HG02938 (cell line): ENCODE data around the gene CLIC3.
"Not testable (repeated sequence)": the region's sequence is repeated elsewhere in the genome, so short reads cannot be mapped to it uniquely, and the experiment has no call there.

Source experiments
- ATAC-seq: cut with Tn5 transposase; IDR thresholded peaks from one replicate; pipeline ENCODE4 v1.9.1; 2021; ENCODE audit warnings: mild to moderate bottlenecking, moderate library complexity; ENCODE audit not compliant: unreplicated experiment

The CLIC3 gene

GRCh38 chr9:137004285-137004684 is 7.9 kb upstream of the CLIC3 start:
- not testable (repeated sequence) for ATAC-seq

GRCh38 chr9:137002646-137003041 is 6.3 kb upstream of the CLIC3 start:
- no peak for ATAC-seq

GRCh38 chr9:137001857-137002645 is 5.7 kb upstream of the CLIC3 start:
- no peak for ATAC-seq

- ATAC-seq, result peak; percentile 83
Observed at GRCh38 chr9:137000177-137000930, 4.0 kb upstream of the CLIC3 start.

- ATAC-seq, result no peak
Observed at GRCh38 chr9:136997830-136998234, 1.5 kb upstream of the CLIC3 start.

- no peak for ATAC-seq
Observed at GRCh38 chr9:136997371-136997770, 1.0 kb upstream of the CLIC3 start.

- ATAC-seq, result no peak
Observed at GRCh38 chr9:136995772-136996311, 526 bp downstream of the CLIC3 start.

GRCh38 chr9:136995362-136995761 is 1.0 kb downstream of the CLIC3 start:
- no peak for ATAC-seq

GRCh38 chr9:136994888-136995230 is 1.5 kb downstream of the CLIC3 start:
- ATAC-seq, result no peak

GRCh38 chr9:136994180-136994887 is 2.0 kb downstream of the CLIC3 start:
- ATAC-seq, result no peak

- no peak for ATAC-seq
Observed at GRCh38 chr9:136992819-136993369, 3.5 kb downstream of the CLIC3 start.

GRCh38 chr9:136991993-136992818 is 4.2 kb downstream of the CLIC3 start, which contains the start of gene PAXX:
PAXX (plus strand) TSS chr9:136992422; CDS start chr9:136992444, 22 bp downstream.
- peak; percentile 70 for ATAC-seq

GRCh38 chr9:136990242-136990911 is 6.0 kb downstream of the CLIC3 start:
- no peak for ATAC-seq

- ATAC-seq, result no peak
Observed at GRCh38 chr9:136988872-136989271, 7.5 kb downstream of the CLIC3 start.

- no peak for ATAC-seq
Observed at GRCh38 chr9:136985853-136986252, 10.5 kb downstream of the CLIC3 start.

GRCh38 chr9:136985027-136985602 is 11.3 kb downstream of the CLIC3 start:
- no peak for ATAC-seq

GRCh38 chr9:136984464-136985026 is 11.8 kb downstream of the CLIC3 start:
- ATAC-seq, result no peak

GRCh38 chr9:136983656-136984314 is 12.6 kb downstream of the CLIC3 start:
- no peak for ATAC-seq
